ENCODE results near the gene CARD11. TPM values are rescaled to one million over a fixed set of nuclear protein-coding genes. Genes with fewer than 3 reads are reported as not detected.

Gene CARD11
- total RNA-seq, 4 donors from 2014 or later, result 3.1 to 53.6 (median 5.9) TPM

DNA sequence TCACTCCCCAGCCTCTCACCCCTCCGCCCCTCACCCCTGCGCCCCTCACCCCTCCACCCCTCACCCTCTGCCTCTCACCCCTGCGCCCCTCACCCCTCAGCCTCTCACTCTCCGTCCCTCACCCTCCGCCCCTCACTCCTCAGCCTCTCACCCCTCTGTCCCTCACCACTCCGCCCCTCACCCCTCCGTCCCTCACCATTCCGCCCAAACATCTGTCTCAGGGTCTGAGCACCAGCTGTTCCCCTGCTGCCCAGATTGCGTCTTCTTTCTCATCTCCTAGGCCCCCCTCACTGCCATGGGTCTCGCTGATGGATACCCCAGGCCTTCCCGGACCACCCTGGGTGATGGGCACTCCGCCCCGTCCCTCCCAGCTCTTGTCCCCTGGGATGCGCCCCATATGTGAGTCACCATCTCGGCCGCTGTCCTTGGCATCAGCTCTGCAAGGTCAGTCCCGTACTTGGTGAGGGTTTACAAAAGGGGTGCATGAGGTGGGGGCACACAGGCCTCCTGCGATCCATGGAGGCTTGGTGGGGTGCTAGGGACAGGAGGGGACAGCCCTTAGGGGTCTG lies 134.1 kb downstream of the CARD11 start:
- TF ChIP-seq POLR2A (IDR thresholded peaks at IDR 0.05), result no peak
- TF ChIP-seq, protein P1, sequence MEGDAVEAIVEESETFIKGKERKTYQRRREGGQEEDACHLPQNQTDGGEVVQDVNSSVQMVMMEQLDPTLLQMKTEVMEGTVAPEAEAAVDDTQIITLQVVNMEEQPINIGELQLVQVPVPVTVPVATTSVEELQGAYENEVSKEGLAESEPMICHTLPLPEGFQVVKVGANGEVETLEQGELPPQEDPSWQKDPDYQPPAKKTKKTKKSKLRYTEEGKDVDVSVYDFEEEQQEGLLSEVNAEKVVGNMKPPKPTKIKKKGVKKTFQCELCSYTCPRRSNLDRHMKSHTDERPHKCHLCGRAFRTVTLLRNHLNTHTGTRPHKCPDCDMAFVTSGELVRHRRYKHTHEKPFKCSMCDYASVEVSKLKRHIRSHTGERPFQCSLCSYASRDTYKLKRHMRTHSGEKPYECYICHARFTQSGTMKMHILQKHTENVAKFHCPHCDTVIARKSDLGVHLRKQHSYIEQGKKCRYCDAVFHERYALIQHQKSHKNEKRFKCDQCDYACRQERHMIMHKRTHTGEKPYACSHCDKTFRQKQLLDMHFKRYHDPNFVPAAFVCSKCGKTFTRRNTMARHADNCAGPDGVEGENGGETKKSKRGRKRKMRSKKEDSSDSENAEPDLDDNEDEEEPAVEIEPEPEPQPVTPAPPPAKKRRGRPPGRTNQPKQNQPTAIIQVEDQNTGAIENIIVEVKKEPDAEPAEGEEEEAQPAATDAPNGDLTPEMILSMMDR (IDR thresholded peaks at IDR 0.05), result no peak
- no peaks in the 10 kb centered on the region for H3K4me1 ChIP-seq
- H3K27ac ChIP-seq, result no peak overlapping the region
- H3K27me3 ChIP-seq, result no peaks in the 10 kb centered on the region
- DNase-seq, result no peak
- H3K4me3 ChIP-seq, result no peak overlapping the region
- H3K9me3 ChIP-seq, result no peaks in the 10 kb centered on the region
- no peaks in the 10 kb centered on the region for H3K36me3 ChIP-seq

DNA sequence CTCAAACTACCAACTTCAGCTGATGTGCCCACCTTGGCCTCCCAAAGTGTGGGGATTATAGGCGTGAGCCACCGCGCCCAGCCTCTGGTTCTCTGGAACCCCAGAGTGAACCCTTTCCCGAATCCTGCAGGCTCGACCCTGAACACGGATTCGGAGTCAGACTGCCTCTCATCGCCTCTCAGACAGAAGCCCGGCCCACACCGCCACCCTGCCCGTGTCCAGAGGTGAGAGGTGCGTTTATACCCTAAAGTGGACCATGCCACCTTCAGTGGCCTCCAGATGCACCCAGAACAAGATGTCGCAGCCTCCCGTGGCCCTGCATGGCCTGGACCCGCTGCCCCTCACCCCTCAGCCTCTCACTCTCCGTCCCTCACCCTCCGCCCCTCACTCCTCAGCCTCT lies 134.6 kb downstream of the CARD11 start:
- TF ChIP-seq, protein P1 (IDR thresholded peaks at IDR 0.05), result no peak
- no peak for TF ChIP-seq POLR2A (IDR thresholded peaks at IDR 0.05)
- Histone ChIP-seq H3K4me3 (no peak overlapping the region), H3K9me3 (no peaks in the 10 kb centered on the region), H3K36me3 (no peaks in the 10 kb centered on the region), H3K4me1 (no peaks in the 10 kb centered on the region), H3K27me3 (no peaks in the 10 kb centered on the region), H3K27ac (no peak overlapping the region)
- DNase-seq, result no peak

DNA sequence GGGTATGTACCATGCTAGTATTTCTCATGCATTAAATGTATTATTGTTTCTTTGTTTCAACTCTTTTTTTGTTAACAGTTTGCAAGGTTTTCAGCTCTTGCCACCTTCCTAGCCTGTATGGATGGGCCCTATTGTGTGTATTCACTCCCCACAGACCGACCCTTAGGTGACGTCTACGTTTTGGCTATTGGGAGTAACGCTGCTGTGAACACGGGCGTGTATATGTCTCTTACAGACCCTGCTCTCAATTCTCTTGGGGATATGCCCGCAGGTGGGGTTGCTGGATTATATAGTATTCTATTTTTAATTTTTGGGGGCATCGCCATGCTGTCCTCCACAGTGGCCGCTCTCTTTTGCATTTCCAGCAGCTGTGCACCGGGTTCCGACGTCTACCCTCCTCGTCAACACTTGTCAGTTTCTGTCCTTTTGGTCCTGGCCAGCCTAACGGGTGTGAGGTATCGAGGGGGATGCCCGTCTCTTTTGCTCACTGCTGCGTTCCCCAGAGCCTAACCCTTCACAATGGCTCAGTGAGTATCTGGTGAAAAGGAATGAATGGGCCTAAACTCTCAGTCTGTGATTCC lies 135.5 kb downstream of the CARD11 start:
- Histone ChIP-seq H3K9me3 (no peaks in the 10 kb centered on the region), H3K36me3 (no peaks in the 10 kb centered on the region), H3K27ac (no peak overlapping the region), H3K4me3 (no peak overlapping the region), H3K27me3 (no peaks in the 10 kb centered on the region), H3K4me1 (peaks cover 0 to 4% (median 0%) of the 10 kb centered on the region in 4 donors)
- TF ChIP-seq, protein P1 (IDR thresholded peaks at IDR 0.05), result no peak
- no peak for DNase-seq

DNA sequence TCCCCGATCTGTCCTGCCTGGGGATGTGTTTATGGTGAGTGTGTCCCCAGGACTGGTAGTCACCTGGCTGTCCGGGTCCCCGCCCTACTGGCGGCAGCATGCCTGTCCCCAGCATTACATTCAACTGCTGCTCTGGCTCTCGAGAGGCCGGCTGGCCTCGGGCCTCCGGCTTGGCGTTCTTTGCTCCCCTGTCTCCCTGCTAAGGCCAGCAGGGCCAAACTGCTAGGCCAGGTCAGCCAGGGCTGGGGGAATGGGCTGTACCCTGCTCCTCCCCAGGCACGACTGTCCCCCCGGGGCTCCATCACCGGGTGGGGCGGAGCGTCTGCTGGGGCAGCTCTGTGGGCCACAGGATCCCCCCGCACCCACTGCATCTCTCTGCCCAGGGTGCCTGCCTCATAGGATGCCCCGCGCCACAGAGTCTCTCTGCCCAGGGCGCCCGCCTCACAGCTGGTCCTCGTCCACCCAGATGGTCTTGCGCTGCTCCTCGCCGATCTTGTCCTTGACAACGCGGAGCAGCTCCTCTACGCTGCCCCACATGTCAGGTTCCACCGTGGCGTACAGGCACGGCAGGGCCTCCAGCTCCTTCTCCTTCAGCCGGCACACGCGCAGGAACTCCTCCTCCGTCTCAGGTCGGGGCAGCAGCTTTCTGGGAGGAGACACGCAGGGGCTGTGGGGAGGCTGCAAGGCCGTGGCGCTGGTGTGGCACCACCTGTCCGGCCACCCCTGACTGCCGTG lies 137.3 kb downstream of the CARD11 start:
- Histone ChIP-seq H3K36me3 (no peaks in the 10 kb centered on the region), H3K27ac (no peak overlapping the region), H3K4me1 (peaks cover 0 to 7% (median 0%) of the 10 kb centered on the region in 4 donors), H3K4me3 (no peak overlapping the region), H3K27me3 (no peaks in the 10 kb centered on the region), H3K9me3 (no peaks in the 10 kb centered on the region)
- no peak for TF ChIP-seq POLR2A (IDR thresholded peaks at IDR 0.05)
- TF ChIP-seq, protein P1 (IDR thresholded peaks at IDR 0.05), result no peak
- no peak for DNase-seq

DNA sequence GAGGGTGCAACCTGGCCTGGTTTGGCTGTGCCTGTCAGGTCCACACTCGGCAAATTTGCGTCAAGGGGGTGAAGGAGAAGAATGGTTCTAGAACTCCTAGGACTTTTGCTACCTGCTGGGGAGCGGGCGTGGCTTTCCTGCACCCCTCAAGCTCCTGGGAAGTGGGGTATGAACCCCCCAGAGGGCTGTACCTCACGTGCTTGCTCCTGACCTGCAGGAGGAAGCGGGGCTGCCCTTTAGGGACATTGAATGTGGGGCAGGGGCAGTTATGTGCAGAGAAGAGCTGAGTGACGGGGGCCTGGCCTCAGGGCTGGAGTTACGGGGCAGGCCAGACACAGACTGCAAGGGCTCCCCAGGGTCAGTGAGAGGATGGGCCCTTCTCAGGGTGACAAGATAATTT lies 138.2 kb downstream of the CARD11 start:
- DNase-seq, result no peak
- peaks cover 0 to 7% (median 0%) of the 10 kb centered on the region in 4 donors for H3K4me1 ChIP-seq
- no peaks in the 10 kb centered on the region for H3K9me3 ChIP-seq
- H3K4me3 ChIP-seq, result no peak overlapping the region
- no peaks in the 10 kb centered on the region for H3K27me3 ChIP-seq
- no peaks in the 10 kb centered on the region for H3K36me3 ChIP-seq
- H3K27ac ChIP-seq, result no peak overlapping the region
- TF ChIP-seq POLR2A (IDR thresholded peaks at IDR 0.05), result no peak
- TF ChIP-seq, protein P1 (IDR thresholded peaks at IDR 0.05), result no peak
